SH-SY5Y (cell line): ENCODE results near the gene PCDH1.

Experiments used
- GATA2 ChIP-seq: IDR thresholded peaks from 2 replicates; pipeline ENCODE4 v1.6.1; 2011; ENCODE audit warnings: mild to moderate bottlenecking, low read depth, low read length
- GATA3 ChIP-seq: IDR thresholded peaks from 2 replicates; pipeline ENCODE4 v1.6.1; 2011; ENCODE audit warnings: low read depth, mild to moderate bottlenecking, low read length, moderate library complexity

The PCDH1 gene

DNA sequence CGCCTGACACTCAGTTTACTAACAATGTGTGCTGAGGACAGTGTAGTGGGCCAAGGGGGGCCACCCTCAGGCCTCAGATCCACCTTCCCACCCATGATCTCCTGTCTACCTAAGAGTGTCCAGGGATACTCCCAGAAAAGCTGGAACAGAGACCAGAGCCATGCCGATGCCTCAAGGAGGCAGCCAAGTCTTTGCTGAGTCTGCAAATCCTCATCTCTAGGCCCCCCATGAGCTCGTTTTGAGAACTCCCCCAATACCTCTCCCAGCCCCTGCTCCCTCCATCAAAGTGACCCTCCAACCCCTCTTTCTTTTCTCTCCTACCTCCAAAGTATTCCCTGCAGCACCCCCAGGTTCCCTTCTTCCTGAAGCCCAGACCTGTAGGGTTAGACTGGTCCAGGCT is 53.5 kb downstream of the PCDH1 start:
- TF ChIP-seq GATA2, result no peak

DNA sequence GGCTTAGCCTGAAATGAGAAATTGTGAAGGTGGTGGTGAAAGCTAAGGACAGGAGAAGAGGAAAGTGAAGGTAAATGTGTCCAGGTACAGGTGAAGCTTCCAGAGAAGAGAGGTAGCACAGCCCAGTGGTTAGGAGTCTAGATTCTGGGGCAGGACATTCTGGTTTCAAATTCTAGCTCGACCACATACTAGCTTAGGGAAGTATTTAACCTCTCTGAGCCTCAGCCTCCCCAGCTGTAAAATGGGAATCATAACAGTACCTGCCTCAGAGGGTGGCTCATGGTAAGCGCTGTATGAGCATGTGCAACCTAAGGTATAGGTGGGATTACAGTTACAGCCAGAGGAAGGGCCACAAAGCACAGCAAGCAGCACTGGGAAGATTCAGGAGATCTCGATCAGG is 55.2 kb downstream of the PCDH1 start:
- TF ChIP-seq GATA2 (no peak), GATA3 (no peak)

DNA sequence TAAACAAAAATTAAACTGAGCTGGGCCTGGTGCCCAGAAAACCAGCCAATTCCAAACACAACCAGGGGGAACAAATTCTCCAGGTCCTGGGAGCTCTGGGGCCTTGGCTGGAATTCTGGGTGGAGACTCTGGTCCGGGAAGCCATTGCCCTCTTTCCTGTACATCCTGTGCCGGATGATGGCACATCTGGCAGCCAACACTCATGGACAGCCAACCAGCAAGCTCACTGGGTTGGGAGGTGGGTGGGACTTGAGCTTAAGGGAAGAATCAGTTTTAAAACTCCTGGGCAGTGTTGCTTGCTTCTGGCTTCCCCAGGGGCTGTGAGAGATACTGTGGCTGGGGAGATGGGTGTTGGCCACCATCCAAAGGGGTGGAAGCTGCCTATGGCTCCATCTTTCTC is 56.1 kb downstream of the PCDH1 start:
- no peak for TF ChIP-seq GATA3
- no peak for TF ChIP-seq GATA2

- no peak for TF ChIP-seq GATA2
- TF ChIP-seq GATA3, result no peak
Measured at GRCh38 chr5:141821430-141821925, 56.7 kb downstream of the PCDH1 start.

DNA sequence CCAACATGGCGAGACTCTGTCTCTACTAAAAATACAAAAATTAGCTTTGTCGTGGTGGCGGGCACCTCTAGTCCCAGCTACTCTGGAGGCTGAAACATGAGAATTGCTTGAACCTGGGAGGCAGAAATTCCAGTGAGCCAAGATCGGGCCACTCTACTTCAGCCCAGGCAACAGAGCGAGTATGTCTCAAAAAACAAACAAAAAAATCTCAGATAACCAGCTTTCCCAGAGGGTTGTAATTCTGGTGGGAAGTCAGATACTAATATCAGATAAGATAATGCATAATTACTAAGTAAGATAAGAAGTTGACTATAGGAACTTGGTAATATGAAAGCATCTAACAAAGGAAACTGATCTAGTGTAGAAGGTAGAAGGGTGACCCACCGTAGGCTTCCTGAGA is 60.6 kb downstream of the PCDH1 start:
- TF ChIP-seq GATA3, result no peak
- no peak for TF ChIP-seq GATA2

DNA sequence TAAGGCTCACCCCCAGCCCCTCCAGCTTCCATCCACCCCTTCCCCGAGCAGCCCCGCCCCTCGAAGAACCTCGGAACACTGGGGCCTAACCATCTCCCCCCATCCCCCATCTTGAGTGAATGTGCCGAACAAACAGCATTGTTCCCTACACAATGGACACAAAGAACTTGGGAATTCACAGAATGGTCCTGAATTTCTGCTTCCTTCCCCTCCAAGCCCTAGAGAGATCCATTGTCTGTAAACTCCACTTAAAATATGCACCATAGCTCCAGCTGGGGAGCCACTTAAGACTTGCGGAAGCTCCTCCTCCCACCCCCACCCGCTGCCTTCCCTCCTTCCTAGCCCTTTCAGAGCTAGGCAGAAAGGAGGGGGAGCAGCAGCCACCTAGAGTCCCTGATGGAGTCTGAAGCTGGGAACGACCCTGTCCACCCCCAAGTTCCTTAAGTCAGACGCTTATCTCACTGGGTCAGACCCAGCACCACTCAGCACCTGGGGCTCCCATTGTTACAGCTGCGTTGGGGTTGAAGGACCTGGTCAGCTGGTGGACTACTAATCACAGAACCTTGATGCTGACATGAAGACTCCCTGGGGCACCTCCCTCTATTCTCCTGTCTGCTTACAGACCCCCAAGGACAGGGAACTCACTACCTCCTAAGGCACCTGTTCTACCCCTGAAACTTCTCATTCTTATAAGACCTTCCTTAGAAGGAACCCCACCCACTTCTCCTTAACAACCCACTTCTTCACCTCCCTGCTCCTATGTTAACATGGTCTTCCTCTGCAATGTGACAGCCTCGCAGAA is 61.4 kb downstream of the PCDH1 start:
- TF ChIP-seq GATA2 (no peak), GATA3 (no peak)

- TF ChIP-seq GATA3, result no peak
- TF ChIP-seq GATA2, result no peak
Measured at GRCh38 chr5:141815796-141816180, 62.4 kb downstream of the PCDH1 start.

- TF ChIP-seq GATA2 (no peak), GATA3 (no peak)
Measured at GRCh38 chr5:141815051-141815795, 63.0 kb downstream of the PCDH1 start.

DNA sequence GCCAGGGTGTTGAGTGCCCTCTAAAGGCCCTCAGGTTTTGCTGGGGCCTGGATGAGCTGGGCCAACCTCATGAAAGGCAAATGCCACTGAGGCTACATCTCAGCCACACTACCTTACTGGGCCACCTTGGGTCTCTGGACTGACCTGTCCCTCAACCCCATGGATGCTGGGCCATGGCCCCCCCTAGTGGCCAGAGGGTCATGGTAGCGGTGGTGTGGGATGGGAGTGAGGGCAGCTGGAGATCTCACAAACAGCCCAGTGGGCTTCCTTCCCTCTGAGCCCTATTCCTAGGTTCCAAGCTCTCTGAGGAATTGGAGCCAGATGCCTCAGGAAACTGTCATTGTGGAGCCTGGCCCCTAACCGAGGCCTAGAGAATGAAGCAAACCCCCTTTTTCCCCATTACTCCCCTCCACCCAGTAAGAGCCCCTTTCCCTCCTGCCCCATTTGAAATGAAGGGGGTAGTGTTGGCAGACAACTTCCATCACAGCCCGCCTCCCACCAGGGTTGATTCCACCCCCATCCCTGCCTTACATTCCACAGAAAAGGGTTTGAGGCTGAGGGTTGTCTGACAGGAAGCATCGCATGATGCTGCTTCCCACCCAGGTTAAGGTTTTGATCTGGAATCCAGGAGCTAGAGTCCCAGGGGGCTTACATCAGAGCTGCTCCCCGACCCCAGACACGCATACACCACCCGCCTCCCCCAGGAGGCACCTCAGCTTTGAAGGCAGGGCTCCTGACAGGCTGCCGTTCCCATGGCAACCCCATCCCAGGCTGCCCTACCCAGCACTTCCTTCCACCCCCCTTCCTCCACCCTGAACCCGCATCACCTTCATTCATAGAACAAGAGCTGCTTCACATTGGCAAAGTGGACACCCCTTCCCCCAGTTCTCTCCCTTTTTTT is 63.9 kb downstream of the PCDH1 start:
- no peak for TF ChIP-seq GATA2
- no peak for TF ChIP-seq GATA3

- TF ChIP-seq GATA2 (no peak), GATA3 (no peak)
Measured at GRCh38 chr5:141812512-141812911, 65.7 kb downstream of the PCDH1 start.

DNA sequence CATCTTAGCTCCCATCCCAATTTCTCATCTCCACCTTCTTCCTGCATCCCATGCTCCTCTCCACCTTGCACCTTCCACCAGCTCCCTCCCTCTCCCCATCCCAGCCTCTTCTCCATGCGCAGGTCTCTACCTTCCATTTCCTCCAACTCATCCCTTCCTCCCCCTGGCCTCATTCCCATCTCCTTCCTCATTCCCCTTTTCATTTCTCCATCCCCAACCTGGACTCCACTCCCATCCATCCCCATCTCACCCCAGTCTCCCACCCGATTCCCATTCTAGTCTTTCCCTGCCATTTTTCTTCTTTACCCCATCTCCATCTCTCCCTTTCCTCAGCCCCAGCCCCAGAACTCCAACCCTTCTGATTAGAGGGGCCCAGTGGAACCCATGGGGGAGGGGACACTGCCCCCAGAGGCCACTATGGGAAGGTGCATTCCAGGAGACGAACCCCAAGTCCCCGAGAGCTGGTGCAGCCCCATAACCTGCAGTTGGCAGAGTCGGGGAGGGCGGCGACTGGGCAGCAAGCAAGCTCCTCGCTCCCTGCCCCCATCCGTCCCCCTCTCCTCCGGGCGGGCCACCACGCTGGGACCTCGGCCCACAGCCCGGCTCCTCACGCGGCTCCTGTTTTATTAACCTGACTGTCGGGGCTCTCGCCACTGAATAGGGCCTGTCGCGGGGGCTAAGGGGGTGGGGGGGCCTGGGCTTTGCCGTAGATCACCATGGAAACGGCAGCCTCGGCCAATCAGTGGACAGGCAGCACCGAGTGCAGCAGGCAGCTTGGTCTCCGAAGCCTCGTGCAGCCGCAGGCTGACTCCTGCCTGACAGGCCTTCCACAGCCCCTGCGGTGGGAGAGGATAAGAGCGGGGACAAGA is 66.7 kb downstream of the PCDH1 start:
- TF ChIP-seq GATA3 (no peak), GATA2 (no peak)

- TF ChIP-seq GATA3, result no peak
- no peak for TF ChIP-seq GATA2
Measured at GRCh38 chr5:141810702-141811101, 67.5 kb downstream of the PCDH1 start.

- no peak for TF ChIP-seq GATA3
Measured at GRCh38 chr5:141809380-141810096, 68.7 kb downstream of the PCDH1 start.

DNA sequence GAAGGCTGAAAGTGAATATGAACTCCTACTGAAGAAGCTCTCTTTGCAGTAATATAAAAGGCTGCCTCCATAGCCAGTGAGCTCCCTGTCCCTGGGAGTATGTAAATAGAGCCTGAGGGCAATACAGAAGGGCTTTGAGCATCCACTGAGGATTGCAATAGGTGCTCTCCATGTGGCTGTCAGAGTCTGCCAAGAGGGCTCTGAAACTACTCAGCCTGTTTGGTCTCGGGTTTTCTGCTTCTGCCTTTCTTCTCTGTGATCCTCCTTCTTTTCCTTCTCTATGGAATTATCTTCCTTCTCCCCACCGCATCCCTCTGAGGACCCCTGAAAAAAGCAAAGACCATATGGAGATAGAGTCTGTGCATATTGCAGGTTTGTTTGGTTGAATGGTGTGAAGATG is 69.4 kb downstream of the PCDH1 start:
- TF ChIP-seq GATA2 (no peak), GATA3 (no peak)
